ENCODE measurements around the gene SLC25A51.

Gene SLC25A51

GRCh38 chr9:37840560-37841194, 63.2 kb downstream of the SLC25A51 start:
- no peaks in the 10 kb centered on the region for H3K79me2 ChIP-seq (ENCODE audit: insufficient read depth, low read depth)
- H3K9ac ChIP-seq, result no peak overlapping the region
- no peaks in the 10 kb centered on the region for H4K20me1 ChIP-seq (ENCODE audit: insufficient read depth)
- no peak overlapping the region for H3K4me3 ChIP-seq (IDR thresholded peaks at IDR 0.05; ENCODE audit: insufficient read depth, low read depth, low read length)
- H3K4me2 ChIP-seq, result no peak overlapping the region
- TF ChIP-seq CTCF (conservative IDR thresholded peaks at IDR 0.05; ENCODE audit: low read depth, low read length), result no peak
- no peaks in the 10 kb centered on the region for H3K36me3 ChIP-seq (ENCODE audit: insufficient read depth)
- peaks cover 16% of the 10 kb centered on the region for H3K4me1 ChIP-seq (ENCODE audit: low read depth, poor library complexity, severe bottlenecking)
- no peaks in the 10 kb centered on the region for H3K27me3 ChIP-seq (ENCODE audit: insufficient read depth, low read depth)
- no peak overlapping the region for H2AFZ ChIP-seq (ENCODE audit: low read depth)
- no peak overlapping the region for H3K27ac ChIP-seq

- H3K4me3 ChIP-seq (IDR thresholded peaks at IDR 0.05; ENCODE audit: insufficient read depth, low read depth, low read length), result no peak overlapping the region
- no peaks in the 10 kb centered on the region for H3K36me3 ChIP-seq (ENCODE audit: insufficient read depth)
- no peaks in the 10 kb centered on the region for H3K27me3 ChIP-seq (ENCODE audit: insufficient read depth, low read depth)
- H3K4me2 ChIP-seq, result no peak overlapping the region
- H3K79me2 ChIP-seq (ENCODE audit: insufficient read depth, low read depth), result no peaks in the 10 kb centered on the region
- no peak for TF ChIP-seq CTCF (conservative IDR thresholded peaks at IDR 0.05; ENCODE audit: low read depth, low read length)
- no peak overlapping the region for H3K9ac ChIP-seq
- no peak overlapping the region for H2AFZ ChIP-seq (ENCODE audit: low read depth)
- H3K4me1 ChIP-seq (ENCODE audit: low read depth, poor library complexity, severe bottlenecking), result peaks cover 18% of the 10 kb centered on the region
- H3K27ac ChIP-seq, result no peak overlapping the region
- no peaks in the 10 kb centered on the region for H4K20me1 ChIP-seq (ENCODE audit: insufficient read depth)
These were observed 64.1 kb downstream of the SLC25A51 start for GRCh38 chr9:37839496-37840461.

All from KMS-11 (cell line).